Measurements from ENCODE around the gene ZSCAN30. TPM values are rescaled to one million over a fixed set of nuclear protein-coding genes. Genes with fewer than 3 reads are reported as not detected.

ZSCAN30 gene
- total RNA-seq, 2 donors from 2014 or later: 19.5 to 45.8 TPM

GRCh38 chr18:35256947-35257346 is 33.1 kb downstream of the ZSCAN30 start:
- no peak for ATAC-seq (ENCODE audit: insufficient number of reproducible peaks, low FRiP score, low read depth)
- no peaks in the 10 kb centered on the region for H3K9me3 ChIP-seq
- no peaks in the 10 kb centered on the region for H3K27me3 ChIP-seq (replicated peaks; ENCODE audit: insufficient read depth)
- H3K27ac ChIP-seq: no peak overlapping the region
- no peak overlapping the region for H3K4me3 ChIP-seq
- no peak for TF ChIP-seq CTCF (IDR thresholded peaks at IDR 0.05)
- DNase-seq (ENCODE audit: low spot score): no peak
- H3K36me3 ChIP-seq: peaks cover 16% of the 10 kb centered on the region
- no peaks in the 10 kb centered on the region for H3K4me1 ChIP-seq (ENCODE audit: control insufficient read depth in 1 of 2, low read depth in 2 of 2)

GRCh38 chr18:35253655-35254287 is 36.3 kb downstream of the ZSCAN30 start:
- ATAC-seq (ENCODE audit: insufficient number of reproducible peaks, low FRiP score, low read depth) (no peak), DNase-seq (ENCODE audit: low spot score) (no peak)
- no peaks in the 10 kb centered on the region for H3K4me1 ChIP-seq (ENCODE audit: control insufficient read depth in 1 of 2, low read depth in 2 of 2)
- H3K27ac ChIP-seq: no peak overlapping the region
- H3K36me3 ChIP-seq: peaks cover 21% of the 10 kb centered on the region
- no peaks in the 10 kb centered on the region for H3K27me3 ChIP-seq (replicated peaks; ENCODE audit: insufficient read depth)
- TF ChIP-seq CTCF (IDR thresholded peaks at IDR 0.05): no peak
- H3K4me3 ChIP-seq: no peak overlapping the region
- H3K9me3 ChIP-seq: no peaks in the 10 kb centered on the region

- Histone ChIP-seq H3K27me3 (replicated peaks; ENCODE audit: insufficient read depth) (no peaks in the 10 kb centered on the region), H3K4me3 (no peak overlapping the region), H3K36me3 (peaks cover 32% of the 10 kb centered on the region), H3K4me1 (ENCODE audit: control insufficient read depth in 1 of 2, low read depth in 2 of 2) (no peaks in the 10 kb centered on the region), H3K9me3 (no peaks in the 10 kb centered on the region), H3K27ac (no peak overlapping the region)
- DNase-seq (ENCODE audit: low spot score) (no peak), ATAC-seq (ENCODE audit: insufficient number of reproducible peaks, low FRiP score, low read depth) (no peak)
- TF ChIP-seq CTCF (IDR thresholded peaks at IDR 0.05): no peak
Observed at GRCh38 chr18:35252466-35252865, 37.6 kb downstream of the ZSCAN30 start.

- Histone ChIP-seq H3K4me3 (no peak overlapping the region), H3K9me3 (no peaks in the 10 kb centered on the region), H3K27ac (no peak overlapping the region), H3K27me3 (replicated peaks; ENCODE audit: insufficient read depth) (no peaks in the 10 kb centered on the region), H3K4me1 (ENCODE audit: control insufficient read depth in 1 of 2, low read depth in 2 of 2) (no peaks in the 10 kb centered on the region), H3K36me3 (peaks cover 55% of the 10 kb centered on the region)
- TF ChIP-seq CTCF (IDR thresholded peaks at IDR 0.05): no peak
- ATAC-seq (ENCODE audit: insufficient number of reproducible peaks, low FRiP score, low read depth) (no peak), DNase-seq (ENCODE audit: low spot score) (no peak)
Observed at GRCh38 chr18:35248429-35248828, 41.6 kb downstream of the ZSCAN30 start.

- Histone ChIP-seq H3K36me3 (peaks cover 56% of the 10 kb centered on the region), H3K27me3 (replicated peaks; ENCODE audit: insufficient read depth) (no peaks in the 10 kb centered on the region), H3K4me3 (no peak overlapping the region), H3K27ac (no peak overlapping the region), H3K9me3 (no peaks in the 10 kb centered on the region), H3K4me1 (ENCODE audit: control insufficient read depth in 1 of 2, low read depth in 2 of 2) (peaks cover 0 to 5% of the 10 kb centered on the region in 2 donors)
- TF ChIP-seq CTCF (IDR thresholded peaks at IDR 0.05): no peak
- no peak for ATAC-seq (ENCODE audit: insufficient number of reproducible peaks, low FRiP score, low read depth)
- no peak for DNase-seq (ENCODE audit: low spot score)
Observed at GRCh38 chr18:35247412-35248249, 42.4 kb downstream of the ZSCAN30 start.
